ENCODE data around the gene BCL2.

BCL2 gene

DNA sequence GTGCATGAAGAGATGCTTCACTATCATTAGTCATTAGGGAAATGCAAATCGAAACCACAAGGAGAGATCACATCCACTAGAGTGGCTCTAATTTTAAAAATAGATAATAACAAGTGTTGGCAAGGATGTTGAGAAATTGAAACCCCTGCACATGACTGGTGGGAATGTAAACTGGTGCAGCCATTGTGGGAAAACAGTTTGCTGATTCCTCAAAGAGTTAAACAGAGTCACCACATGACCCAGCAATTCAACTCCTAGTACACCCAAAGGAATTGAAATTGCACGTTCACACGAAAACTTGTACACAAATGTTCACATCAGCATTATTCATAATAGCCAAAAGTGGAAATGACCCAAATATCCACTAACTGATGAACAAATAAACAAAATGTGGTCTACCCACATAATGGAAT is 179.5 kb downstream of the BCL2 start:
- DNase-seq (ENCODE audit: low read depth) = no peak

DNA sequence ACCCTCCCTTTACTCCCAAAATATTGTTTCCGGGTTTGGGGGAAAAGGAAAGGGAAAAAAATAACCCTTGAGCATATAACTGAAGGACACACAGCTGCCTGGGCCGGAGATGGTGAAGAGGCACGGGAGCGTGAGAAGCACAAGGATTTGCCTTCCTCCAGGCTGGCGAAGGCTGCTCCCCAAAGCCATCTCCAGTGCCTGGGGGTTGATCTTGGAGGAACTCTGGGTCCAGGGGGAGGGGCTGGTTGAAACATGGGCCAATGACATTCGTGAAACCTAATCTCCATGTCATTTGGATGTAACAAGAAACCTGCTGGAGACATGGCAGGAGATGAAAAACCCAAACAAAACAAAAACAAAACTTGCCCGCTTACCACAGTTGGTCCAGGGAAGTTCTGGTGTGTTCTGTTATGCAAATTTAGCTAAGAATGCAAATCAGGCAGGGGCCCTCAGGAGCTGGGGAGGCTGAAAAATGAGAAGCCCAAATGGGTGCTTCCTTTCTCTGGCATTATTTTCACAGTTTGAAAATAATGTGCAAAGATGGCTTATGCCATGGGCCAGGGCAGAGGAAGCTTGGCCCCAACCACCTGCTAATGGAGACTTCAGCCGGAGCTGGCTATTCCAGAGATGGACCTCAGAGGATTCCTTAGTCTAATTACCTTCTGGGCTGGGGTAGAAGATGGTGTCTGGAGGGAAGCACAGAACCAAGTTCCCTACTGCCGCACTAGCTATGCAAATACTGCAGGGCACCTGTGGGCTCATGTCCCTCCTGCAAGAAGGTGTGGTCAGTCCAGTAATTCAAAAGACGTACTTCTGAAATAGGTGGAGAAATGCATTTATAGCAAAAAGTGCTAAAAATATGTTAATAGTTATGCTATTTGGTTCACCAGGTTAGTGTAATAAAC is 180.9 kb downstream of the BCL2 start:
- no peak for DNase-seq (ENCODE audit: low read depth)

GRCh38 chr18:63137999-63138435 is 181.6 kb downstream of the BCL2 start:
- DNase-seq (ENCODE audit: low read depth) = no peak

DNA sequence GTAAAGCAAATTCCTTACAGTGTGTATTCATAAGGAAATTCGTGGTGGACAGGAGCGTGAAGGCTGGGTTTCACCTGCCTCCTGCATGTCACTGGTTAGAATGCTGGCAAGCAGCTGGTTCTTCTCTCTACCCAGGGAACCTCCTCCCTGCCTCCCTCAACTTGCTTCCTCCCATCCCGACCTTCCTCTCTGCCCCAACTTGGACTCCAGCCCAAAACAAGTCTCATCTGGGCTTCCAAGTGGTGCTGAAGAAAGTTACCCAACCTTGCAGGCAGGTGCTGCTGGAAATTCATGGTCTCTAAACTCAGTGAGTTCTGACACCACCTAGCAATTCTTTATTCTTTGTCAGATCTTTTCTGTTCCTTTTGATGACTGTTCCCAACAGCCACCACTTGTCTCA is 184.5 kb downstream of the BCL2 start:
- DNase-seq (ENCODE audit: low read depth) = no peak

- no peak for DNase-seq (ENCODE audit: low read depth)
Observed at GRCh38 chr18:63132819-63133200, 186.8 kb downstream of the BCL2 start.

DNA sequence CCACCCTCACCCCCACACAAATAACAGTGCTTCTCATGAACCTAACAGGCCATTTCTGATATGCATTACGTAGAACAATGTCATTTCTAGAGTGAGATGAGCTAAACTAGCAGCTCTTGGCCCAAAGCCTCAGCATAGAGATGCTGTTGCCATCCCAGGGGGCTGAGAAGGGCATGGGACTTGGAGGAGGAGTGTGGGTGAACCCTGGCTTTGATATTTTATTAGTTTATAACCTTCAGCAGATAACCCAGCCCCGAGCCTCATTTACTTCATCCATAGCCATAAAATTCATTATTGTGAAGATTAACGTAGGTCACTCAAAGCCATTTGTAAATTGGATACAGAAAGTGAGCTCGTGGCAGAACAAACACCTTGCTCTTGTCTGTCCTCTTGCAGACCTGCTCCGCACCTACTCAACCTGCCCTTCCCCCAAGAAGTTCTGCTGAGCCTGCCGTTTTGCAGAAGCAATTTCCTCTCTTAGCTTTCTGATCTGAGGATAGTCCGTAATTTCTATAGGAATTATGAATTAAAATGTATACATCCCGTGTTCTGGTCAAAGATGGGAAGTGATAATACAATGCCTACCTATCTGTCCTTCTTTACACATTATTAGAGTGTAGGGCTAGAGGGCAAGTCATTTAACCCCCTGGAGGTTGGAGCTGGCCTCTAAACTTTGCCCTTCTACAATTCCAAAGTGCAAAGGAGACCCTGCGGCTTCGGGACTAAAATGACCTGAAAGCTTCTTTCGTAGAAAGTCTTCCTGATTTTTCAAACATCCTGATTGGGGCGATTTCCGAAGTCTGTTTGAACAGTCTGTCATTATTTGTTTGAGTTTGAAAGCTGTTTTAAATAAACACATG is 187.4 kb downstream of the BCL2 start:
- DNase-seq (ENCODE audit: low read depth) = no peak

DNA sequence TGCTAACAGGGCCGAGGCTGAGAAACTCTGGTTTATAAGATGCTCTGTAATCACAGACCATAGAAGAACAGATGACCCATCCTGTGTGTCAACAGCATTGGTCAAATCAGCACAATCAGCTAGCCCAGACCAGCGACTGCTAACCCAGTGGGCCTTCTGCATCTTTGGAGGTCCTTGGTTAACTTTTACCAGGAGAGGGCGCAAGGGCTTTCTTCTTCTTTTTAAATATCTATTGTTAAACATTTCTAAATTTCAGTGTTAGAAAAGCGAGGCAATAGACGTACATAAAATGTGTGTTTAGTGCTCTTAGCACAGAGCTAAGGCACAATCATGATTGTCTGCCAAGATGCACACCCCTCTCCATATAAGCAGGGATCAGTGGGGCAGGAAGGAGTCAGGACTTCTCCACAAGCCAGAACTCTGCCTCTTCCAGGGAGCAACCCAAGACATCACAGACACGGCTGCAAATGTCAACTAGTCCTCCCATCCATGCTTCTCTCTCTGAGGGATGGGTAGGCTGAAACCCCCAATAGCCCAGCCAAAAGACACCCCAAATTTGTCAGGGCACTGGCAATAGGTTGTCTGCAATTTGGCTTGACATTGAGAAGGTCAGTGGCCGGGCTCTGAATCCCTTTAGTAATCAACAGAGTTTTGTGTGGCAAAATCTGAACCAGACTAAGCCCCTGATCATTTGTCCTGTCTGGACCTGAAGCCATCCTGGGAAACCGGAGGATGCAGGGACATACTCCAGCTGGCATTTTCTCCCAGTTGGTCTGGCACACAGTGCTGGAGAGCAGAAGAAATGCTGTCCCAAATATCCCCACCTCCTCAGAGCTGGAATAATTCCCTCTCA is 188.2 kb downstream of the BCL2 start:
- DNase-seq (ENCODE audit: low read depth) = no peak

- no peak for DNase-seq (ENCODE audit: low read depth)
Observed at GRCh38 chr18:63130176-63130575, 189.4 kb downstream of the BCL2 start.

DNA sequence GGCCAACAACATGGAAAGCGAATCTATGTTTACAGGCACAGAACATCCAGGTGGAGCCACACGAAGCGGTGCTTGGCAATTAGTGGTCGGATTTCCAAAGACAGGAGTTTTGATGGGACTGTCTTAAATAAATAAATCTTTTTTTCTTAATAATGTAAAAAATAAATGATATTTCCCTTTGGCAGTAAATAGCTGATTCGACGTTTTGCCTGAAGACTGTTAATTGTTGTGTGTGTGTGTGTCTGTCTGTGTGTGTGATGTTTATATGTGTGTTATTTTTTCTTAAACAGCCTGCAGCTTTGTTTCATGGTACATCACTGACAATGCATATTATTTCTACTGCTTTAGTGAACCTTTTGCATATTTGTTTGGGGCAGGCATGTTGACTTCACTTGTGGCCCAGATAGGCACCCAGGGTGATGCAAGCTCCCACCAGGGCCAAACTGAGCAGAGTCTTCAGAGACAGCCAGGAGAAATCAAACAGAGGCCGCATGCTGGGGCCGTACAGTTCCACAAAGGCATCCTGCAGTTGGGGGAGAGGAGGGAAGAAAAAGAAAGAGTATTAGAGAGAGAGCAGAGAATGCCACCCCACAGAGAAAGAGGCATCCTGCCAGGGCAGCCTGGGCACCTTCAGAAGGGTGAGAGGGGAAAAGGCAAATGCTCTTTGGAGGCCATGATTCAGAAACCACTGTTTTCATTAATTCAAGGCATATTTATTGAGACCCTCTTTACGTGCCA is 191.2 kb downstream of the BCL2 start:
- no peak for DNase-seq (ENCODE audit: low read depth)

DNA sequence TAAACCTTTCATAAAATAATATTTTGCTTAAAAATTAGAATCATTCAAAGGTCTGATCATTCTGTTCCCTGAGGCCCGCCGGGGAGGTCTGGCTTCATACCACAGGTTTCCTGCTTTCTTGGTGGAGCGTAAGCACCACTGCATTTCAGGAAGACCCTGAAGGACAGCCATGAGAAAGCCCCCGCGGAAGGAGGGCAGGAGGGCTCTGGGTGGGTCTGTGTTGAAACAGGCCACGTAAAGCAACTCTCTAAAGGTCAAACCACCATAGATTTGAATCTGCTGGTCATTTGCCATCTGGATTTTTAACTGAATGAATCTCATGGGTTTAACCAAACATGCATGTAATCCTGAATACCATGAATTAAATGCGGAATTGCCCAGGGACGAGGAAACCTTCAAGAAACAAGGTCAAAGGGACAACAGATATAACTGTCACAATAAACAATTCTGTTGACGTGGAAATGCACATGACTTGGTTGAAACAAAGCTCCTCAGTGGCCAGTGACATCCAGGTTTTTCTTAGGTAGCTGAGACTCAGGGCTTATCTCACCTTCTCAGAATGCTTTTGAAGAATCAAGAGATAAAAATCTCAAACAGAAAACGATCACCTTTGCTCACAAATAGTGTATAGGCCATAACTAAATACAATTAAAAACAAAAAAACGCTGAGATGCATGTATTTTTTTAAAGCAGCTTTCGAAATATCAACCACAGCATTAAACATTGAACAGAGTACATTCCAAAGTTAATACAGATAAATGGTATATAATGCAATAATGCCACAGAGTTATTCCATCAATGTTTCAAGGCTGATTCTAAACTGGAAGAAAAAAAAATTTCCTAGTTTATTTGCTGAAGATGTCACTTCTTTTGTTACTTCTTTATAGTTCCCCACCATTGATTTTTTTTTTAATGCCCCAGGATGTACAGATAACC is 193.2 kb downstream of the BCL2 start:
- no peak for DNase-seq (ENCODE audit: low read depth)

DNA sequence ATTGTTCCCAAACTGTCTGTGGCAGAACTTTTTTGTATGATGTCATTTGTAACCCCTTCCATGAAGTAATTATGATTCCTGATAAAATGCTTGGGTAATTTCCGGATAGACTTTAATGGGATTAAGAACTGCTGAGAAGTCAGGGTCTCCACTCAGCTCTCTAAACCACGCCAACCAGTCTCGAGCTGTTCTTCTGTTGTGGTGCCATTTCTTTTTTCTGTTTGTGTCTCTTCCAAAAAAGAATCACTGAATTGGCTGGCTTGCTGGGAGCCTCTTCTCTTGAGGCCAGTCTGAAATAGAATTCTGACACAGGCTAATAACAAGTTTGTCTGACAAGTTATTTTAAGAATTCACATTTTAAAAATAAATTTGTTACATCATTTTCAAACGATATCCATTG is 198.9 kb downstream of the BCL2 start:
- DNase-seq (ENCODE audit: low read depth) = no peak

GRCh38 chr18:63119647-63120046 is 199.9 kb downstream of the BCL2 start:
- no peak for DNase-seq (ENCODE audit: low read depth)

- no peak for DNase-seq (ENCODE audit: low read depth)
Observed at GRCh38 chr18:63113899-63114565, 205.5 kb downstream of the BCL2 start.

GRCh38 chr18:63112706-63113105 is 206.9 kb downstream of the BCL2 start:
- DNase-seq (ENCODE audit: low read depth) = no peak

DNA sequence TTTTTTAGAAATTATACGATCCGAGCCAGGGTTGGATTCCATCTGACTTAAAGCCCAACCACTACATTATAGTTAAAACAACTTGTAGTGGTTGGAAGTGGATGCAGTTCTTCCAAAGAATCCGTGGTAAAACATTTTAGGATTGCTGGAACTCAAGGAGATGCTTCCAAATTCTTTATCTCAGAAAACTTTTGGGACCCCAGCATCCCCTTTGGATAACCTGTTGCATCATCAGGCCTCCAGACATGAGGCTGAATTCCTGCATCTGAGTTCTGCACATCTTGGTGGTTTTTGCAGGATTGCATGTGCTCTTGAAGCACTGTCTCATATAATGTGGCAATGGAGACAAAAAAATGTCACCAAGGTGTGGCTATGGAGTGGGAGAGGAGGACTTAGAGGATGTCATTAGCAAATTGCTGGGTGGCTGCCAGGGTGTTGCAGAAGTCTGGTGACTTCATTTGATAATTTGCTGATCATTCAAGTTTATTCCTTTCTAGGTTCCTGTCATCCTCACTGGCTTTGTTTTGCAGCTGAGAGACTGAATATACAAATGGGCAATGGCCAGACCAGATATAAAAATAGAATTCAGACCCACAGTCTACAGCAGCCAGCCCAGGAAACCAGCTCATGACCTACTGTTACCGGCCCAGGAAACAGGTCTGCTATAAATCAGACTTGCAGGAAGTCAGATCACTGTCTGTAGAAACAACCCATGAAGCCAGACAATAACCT is 207.7 kb downstream of the BCL2 start:
- DNase-seq (ENCODE audit: low read depth) = no peak

GRCh38 chr18:63109802-63110201 is 209.8 kb downstream of the BCL2 start:
- no peak for DNase-seq (ENCODE audit: low read depth)

DNA sequence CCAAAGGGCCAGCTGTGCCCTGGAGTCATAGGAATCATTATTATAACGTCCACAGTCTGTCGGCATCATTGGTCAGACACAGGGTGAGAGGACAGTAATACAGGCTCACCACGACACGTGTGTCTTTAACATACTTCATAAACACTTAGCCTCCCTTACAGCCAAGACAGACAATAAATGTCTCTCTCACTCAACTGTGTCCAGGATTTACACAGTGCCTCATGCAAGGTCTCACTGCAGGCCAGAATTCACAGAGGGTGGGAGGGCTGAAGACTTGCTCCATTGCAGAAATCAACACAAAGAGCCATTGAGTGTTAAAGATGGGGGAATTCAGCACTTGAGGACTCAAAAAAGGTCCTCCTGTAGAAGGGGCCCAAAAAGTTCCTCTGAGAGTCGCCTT is 210.5 kb downstream of the BCL2 start:
- DNase-seq (ENCODE audit: low read depth) = no peak

DNA sequence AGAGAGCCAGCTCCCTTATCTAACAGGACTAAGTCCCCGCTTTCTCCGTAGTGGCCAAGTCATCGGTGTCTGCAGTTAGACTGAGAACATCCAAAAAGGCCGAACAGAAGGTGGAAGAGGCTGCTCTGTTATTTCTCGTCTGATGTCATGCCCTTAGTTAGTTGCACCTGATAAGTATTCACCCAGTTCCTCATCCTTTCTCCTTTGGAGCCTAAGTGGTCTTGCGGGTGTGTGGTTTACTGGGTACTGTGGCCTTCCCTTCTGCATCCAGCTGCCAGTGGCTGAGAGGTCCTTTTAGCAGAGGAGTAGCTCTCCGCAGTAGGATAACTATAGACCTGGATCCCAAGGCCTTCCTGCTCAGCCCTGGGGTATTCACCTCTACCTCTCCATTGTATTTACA is 211.6 kb downstream of the BCL2 start:
- no peak for DNase-seq (ENCODE audit: low read depth)
